ENCODE measurements around the gene PKN1. TPM values are rescaled to one million over a fixed set of nuclear protein-coding genes. Genes with fewer than 3 reads are reported as not detected.
A peak's percentile ranks its signal among the peaks of the same experiment; 100 is the strongest.

PKN1 gene
- total RNA-seq, 1 experiment from 2014 or later, result 205 TPM

DNA sequence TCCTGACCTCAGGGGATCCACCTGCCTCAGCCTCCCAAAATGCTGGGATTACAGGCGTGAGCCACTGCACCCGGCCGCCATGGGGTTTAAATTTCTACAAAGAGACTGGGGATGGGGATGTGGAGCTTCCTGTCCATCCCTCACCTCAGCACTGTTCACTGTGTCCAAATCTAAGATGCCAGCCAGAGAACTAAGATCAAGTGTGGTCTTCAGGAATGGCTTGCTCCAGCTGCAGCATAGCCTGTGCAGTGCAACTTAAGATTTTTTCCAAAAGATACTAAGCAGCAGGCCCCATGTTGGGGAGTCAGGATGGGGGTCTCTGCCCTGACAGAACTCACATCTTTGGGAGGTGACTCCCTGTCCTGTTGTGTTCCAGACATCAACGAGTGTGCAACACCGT lies 42.6 kb upstream of the PKN1 start:
- POLR2A ChIA-PET, result no interaction called here
- Histone ChIP-seq H3K4me1 (ENCODE audit: control insufficient read depth, insufficient read depth, low read length) (no peaks in the 10 kb centered on the region), H3K4me3 (ENCODE audit: low read depth in 2 of 2, low read length in 2 of 2) (no peak overlapping the region), H3K36me3 (ENCODE audit: control insufficient read depth, insufficient read depth, low read length) (no peaks in the 10 kb centered on the region; the same call in 1 of the 2 replicates), H3K9me3 (ENCODE audit: control insufficient read depth, insufficient read depth, low read depth, low read length) (no peaks in the 10 kb centered on the region), H3K27ac (ENCODE audit: low read length) (no peak overlapping the region), H3K27me3 (ENCODE audit: control insufficient read depth, insufficient read depth, low read length) (no peaks in the 10 kb centered on the region)
- ATAC-seq, result no peak
- intact Hi-C loops (cut with micrococcal nuclease; ENCODE audit: unreplicated experiment), result no loop called here
- no TSS peak for BruUV-seq (replicated peaks)
- no peak for DNase-seq (ENCODE audit: low read depth, low spot score)
- CTCF ChIA-PET, result no interaction called here
- TF ChIP-seq TCF7L2 (IDR thresholded peaks at IDR 0.05; ENCODE audit: low read depth, low read length) (no peak), POLR2AphosphoS5 (IDR thresholded peaks at IDR 0.05; ENCODE audit: low read depth, low read length) (no peak), SIN3A (IDR thresholded peaks at IDR 0.05; ENCODE audit: borderline replicate concordance, insufficient read depth, low read depth, low read length) (no peak), REST (IDR thresholded peaks at IDR 0.05; ENCODE audit: insufficient read depth in 1 of 2, low read depth in 2 of 2, low read length in 1 of 2) (no peak)
- TF ChIP-seq, protein P1, sequence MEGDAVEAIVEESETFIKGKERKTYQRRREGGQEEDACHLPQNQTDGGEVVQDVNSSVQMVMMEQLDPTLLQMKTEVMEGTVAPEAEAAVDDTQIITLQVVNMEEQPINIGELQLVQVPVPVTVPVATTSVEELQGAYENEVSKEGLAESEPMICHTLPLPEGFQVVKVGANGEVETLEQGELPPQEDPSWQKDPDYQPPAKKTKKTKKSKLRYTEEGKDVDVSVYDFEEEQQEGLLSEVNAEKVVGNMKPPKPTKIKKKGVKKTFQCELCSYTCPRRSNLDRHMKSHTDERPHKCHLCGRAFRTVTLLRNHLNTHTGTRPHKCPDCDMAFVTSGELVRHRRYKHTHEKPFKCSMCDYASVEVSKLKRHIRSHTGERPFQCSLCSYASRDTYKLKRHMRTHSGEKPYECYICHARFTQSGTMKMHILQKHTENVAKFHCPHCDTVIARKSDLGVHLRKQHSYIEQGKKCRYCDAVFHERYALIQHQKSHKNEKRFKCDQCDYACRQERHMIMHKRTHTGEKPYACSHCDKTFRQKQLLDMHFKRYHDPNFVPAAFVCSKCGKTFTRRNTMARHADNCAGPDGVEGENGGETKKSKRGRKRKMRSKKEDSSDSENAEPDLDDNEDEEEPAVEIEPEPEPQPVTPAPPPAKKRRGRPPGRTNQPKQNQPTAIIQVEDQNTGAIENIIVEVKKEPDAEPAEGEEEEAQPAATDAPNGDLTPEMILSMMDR (IDR thresholded peaks at IDR 0.05), result no peak
- in situ Hi-C loops (cut with HindIII; ENCODE audit: low pct_unique_long_range_greater_than_20kb, low sequenced_read_pairs), result no loop called here

- intact Hi-C loops (cut with micrococcal nuclease; ENCODE audit: unreplicated experiment), result no loop called here
Measured at GRCh38 chr19:14391156-14391821, 41.8 kb upstream of the PKN1 start.

More at GRCh38 chr19:14391156-14391821, 41.8 kb upstream of the PKN1 start:
- Histone ChIP-seq H3K9me3 (ENCODE audit: control insufficient read depth, insufficient read depth, low read depth, low read length) (no peaks in the 10 kb centered on the region), H3K27ac (ENCODE audit: low read length) (no peak overlapping the region), H3K27me3 (ENCODE audit: control insufficient read depth, insufficient read depth, low read length) (no peaks in the 10 kb centered on the region), H3K4me1 (ENCODE audit: control insufficient read depth, insufficient read depth, low read length) (no peaks in the 10 kb centered on the region), H3K4me3 (ENCODE audit: low read depth in 2 of 2, low read length in 2 of 2) (no peak overlapping the region), H3K36me3 (ENCODE audit: control insufficient read depth, insufficient read depth, low read length) (no peaks in the 10 kb centered on the region; the same call in 1 of the 2 replicates)
- in situ Hi-C loops (cut with HindIII; ENCODE audit: low pct_unique_long_range_greater_than_20kb, low sequenced_read_pairs), result no loop called here
- TF ChIP-seq, protein P1 (IDR thresholded peaks at IDR 0.05), result no peak
- TF ChIP-seq TCF7L2 (IDR thresholded peaks at IDR 0.05; ENCODE audit: low read depth, low read length) (no peak), SIN3A (IDR thresholded peaks at IDR 0.05; ENCODE audit: borderline replicate concordance, insufficient read depth, low read depth, low read length) (no peak)
- ATAC-seq (no peak), DNase-seq (ENCODE audit: low read depth, low spot score) (no peak)
- CTCF ChIA-PET, result no interaction called here
- BruUV-seq (replicated peaks), result TSS peak; percentile 36
- POLR2A ChIA-PET, result no interaction called here
